Stimulated activated CD8-positive, alpha-beta memory T cell treated with anti-CD3 and anti-CD28 coated beads, Interleukin-12 subunit alpha, Interleukin-12 subunit beta, amount 100 ng/mL, for 1 hour (primary cell): ENCODE measurements around the gene JAKMIP3.
"Not testable (repeated sequence)": the region's sequence is repeated elsewhere in the genome, so short reads cannot be mapped to it uniquely, and the experiment has no call there.

Experiments used
- DNase-seq: peaks from one replicate; pipeline ENCODE4 v3.0.0-alpha.2; 2020; ENCODE audit warnings: low read depth

The JAKMIP3 gene

GRCh38 chr10:132064771-132065437, 842 bp upstream of the JAKMIP3 start:
- no peak for DNase-seq

DNA sequence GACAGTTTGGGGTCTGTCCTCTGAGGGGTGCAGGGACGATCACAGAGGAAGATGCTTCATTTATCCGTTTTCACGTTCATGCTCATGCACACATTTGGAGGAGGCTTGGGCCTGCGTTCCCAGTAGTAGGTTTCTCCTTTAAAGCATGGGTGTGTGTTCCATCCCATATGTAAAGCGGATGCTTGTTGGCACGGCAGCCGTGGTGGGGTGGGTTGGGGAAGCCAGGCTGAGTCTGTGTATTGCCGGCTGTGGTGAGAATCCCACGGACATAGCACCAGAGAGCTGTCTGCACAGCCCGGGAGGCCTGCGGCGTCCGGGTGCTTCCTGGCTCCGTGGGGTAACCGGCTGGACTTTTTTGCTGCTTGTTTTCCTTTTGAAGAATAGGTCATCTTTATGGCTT, 440 bp downstream of the JAKMIP3 start:
- no peak for DNase-seq

- DNase-seq, result no peak
These were observed 1.1 kb downstream of the JAKMIP3 start for GRCh38 chr10:132066812-132067211.

DNA sequence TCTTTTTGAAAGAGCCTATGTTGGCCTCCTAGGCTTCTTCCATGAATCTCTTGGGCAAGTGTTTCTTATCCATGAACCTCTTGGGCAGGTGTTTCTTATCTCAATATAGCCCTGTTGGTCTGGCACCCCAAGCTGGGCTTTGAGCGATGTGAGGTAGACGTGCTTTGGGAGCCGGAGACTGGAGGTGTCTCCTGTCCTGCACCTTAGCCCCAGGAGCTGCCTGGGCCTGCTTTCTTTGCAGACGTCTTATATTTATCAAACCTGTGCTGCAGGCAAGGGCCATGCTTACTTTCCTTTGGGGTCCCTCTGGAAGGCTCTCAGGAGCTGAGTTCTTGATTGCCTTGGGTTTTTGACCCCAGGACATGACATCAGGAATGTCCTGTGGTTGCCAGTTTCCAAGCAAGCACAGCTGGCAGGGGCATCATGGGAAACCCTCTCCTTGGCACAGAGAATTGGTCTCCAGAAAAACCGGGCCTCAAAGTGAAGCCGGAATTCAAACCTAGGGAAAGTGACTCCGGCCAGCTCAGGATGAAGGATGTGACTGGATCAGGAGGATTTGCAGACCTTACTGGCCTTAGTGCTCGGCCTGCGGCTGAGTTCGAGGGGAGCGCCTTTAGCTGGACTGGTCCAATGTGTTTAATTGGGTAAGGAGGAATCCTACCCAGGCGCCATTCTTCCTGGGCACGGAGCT, 2.8 kb downstream of the JAKMIP3 start:
- no peak for DNase-seq

DNA sequence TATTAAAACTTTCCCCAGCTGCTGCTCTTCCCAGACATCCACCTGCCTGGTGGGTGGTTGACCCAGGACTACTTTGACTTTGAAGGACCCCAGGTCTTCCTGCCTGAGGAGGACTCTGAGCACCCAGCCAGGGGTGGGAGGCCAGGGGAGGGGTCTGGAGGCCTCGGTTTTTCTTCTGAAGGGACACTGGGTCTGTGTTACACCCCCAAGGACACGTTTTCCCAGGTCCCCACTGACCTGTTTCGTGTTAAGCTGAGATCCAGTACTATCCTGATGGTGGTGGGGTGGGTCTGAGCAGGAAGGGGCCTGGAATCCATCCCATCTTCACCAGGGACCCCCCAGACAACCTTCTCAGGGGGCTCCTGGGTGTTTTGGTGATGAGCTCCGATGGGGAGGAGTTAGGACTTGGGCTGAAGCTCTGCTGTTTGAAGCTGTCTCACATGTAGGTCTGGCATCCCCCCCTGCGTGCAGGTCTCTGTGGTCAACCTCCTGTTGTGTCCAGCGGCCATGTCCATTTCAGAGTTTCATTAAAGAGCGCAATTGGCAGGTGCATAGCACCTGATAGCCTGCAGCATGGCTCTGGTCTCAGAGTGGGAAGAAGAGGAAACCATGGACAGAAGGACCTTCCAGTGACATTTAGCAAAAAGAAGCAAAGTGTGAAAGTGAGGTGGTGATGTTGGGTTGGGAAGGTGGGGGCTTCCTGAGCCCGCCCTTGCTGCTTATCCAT, 3.5 kb downstream of the JAKMIP3 start:
- no peak for DNase-seq

GRCh38 chr10:132069849-132070182, 4.1 kb downstream of the JAKMIP3 start:
- DNase-seq, result no peak

DNA sequence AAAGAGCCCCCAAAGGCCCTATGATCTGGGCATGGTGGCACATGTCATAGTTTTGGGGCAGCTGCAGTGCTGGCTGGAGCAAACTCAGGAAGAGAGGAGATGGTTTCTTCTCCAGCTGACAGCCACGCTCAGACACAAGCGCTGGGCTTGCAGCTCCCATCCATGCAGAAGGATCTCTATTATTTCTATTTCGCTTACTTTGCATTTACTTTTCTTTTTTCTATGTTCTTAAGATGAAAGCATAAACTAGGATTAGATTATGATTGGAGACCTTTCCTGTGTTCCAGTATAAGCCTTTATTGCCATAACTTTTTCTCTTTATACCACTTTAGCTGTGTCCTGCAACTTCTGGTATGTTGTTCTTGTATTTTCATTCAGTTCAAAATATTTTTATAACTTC, 5.0 kb downstream of the JAKMIP3 start:
- no peak for DNase-seq

DNA sequence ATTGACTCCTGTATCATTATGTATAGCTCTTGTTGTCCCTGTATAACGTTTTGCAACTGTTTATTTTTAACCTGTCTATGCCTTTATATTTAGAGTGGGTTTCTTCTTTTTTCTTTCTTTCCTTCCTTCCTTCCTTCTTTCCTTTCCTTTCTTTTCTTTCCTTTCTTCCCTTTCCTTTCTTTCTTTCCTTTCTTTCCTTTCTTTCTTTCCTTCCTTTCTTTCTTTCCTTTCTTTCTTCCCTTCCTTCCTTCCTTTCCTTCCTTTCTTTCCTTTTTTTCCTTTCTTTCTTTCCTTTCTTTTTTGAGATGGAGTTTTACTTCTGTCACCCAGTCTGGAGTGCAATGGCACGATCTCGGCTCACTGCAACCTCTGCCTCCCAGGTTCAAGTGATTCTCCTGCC, 5.9 kb downstream of the JAKMIP3 start:
- DNase-seq, result no peak

GRCh38 chr10:132075909-132076577, 10.3 kb downstream of the JAKMIP3 start:
- no peak for DNase-seq

- no peak for DNase-seq
These were observed 10.9 kb downstream of the JAKMIP3 start for GRCh38 chr10:132076578-132077081.

- no peak for DNase-seq
These were observed 11.3 kb downstream of the JAKMIP3 start for GRCh38 chr10:132077091-132077490.

GRCh38 chr10:132078746-132079345, 13.1 kb downstream of the JAKMIP3 start:
- DNase-seq, result no peak

- DNase-seq, result not testable (repeated sequence)
These were observed 18.6 kb downstream of the JAKMIP3 start for GRCh38 chr10:132084384-132084783.

GRCh38 chr10:132093236-132093635, 27.5 kb downstream of the JAKMIP3 start:
- DNase-seq, result not testable (repeated sequence)

GRCh38 chr10:132094581-132095234, 29.0 kb downstream of the JAKMIP3 start:
- DNase-seq, result no peak

DNA sequence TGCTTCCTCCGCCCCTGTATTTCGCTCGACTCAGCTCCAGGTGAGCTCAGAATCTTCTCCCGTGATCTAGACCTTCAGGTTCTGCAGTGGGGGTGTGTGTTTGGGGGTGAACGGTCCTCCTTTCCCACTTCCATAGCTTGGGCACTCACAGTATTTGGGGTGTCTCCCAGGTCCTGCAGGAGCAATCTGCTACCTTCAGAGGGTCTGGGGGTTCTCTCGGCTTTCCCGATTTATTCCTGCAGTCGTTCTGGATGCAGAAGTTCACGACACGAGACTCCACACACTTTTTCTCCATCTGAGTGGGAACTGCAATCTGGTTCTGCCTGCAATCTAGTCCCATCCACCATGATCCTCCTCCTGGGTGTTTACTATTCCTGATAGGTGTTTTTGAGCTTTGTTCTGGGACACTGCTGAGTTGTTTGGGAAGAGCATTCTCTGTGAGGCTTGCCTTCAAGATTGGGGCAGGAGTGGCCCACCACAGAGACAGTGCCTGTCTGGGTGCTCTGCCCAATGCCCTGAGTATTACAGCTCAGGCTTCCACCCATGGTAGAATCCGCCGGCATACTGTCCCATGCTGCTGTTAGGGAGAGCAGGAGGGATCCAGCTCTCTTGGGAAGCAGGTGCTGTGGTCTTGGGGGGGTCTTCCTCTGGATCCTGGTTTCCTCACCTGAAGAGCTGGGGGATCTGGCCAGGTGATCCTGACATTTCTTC, 29.8 kb downstream of the JAKMIP3 start:
- DNase-seq, result no peak

DNA sequence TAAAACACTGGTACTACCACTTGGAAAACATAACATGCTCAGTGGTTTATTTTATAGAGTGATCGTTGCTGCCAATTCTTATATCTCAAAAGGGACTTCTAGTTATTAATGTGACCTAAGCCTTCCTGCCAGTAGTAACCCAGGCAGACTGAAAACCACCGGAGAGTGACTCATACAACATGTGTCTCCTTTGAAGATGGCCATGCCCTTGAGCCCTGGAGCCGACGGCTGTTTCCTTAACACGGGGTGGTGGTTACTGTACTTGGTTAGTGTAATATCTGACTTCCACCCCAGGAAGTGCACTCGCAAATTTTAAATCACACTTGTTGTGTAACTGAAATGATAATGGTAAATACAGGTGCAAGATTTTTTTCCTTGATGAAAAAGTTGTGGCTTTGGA, 30.5 kb downstream of the JAKMIP3 start:
- no peak for DNase-seq

DNA sequence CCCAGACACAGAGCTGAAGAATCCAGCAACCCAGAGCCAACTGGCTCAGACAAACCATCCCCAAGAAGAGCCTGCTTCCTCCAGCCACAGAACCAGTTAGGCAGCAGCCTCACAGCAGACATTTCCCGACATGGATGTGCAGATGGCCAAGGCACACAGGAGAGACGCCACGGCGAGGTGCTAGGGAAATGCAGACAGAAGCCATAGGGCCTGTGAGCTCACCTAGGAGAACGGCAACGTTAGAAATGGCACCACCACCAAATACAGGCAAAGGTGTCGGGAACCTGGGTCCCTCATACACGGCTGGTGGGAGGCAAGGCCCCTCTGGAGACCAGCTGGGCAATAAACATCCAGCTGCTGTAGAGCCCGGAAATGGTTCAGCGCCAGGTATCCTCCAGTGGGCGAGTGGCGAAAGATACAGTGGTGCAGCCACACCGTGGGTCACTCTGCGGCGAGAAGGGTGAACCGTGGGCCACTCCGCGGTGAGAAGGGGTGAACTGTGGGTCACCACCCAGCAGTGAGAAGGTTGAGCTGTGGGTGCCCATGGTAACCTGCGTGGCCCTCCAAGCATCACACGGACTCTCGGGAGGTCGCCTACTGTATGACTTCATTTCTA, 31.2 kb downstream of the JAKMIP3 start:
- no peak for DNase-seq

GRCh38 chr10:132097609-132098377, 32.0 kb downstream of the JAKMIP3 start:
- no peak for DNase-seq
